ENCODE data around the gene PCDHGA4.

GRCh38 chr5:141373673-141374317 is 19.0 kb downstream of the PCDHGA4 start, which contains the start of gene PCDHGA6:
- TF ChIP-seq CTCF (IDR thresholded peaks at IDR 0.05; ENCODE audit: low read depth, low read length, missing input control) (peak; percentile 13), MAX (IDR thresholded peaks at IDR 0.05) (no peak), GABPA (IDR thresholded peaks at IDR 0.05 in 1 of 2, conservative IDR thresholded peaks at IDR 0.05 in 1 of 2) (no peak), TAF1 (conservative IDR thresholded peaks at IDR 0.05) (no peak), EGR1 (IDR thresholded peaks at IDR 0.05; ENCODE audit: low read depth in 2 of 2) (no peak), JUND (IDR thresholded peaks at IDR 0.05) (no peak)

Data from liver (tissue), 3 donors.